Stimulated activated naive CD8-positive, alpha-beta T cell treated with anti-CD3 and anti-CD28 coated beads, Interleukin-15, amount 100 ng/mL, for 72 hours (primary cell): ENCODE data around the gene MAP3K12.
"Not testable (repeated sequence)": the region's sequence is repeated elsewhere in the genome, so short reads cannot be mapped to it uniquely, and the experiment has no call there.

Experiments
- ATAC-seq: fragments of 150-1000 bp; cut with Tn5 transposase; 2 replicates; pipeline ENCODE4 v1.10.0; 2021; ENCODE audit warnings: mild to moderate bottlenecking, moderate library complexity
- DNase-seq, 2 donors: peaks; one replicate each; pipeline ENCODE4 v3.0.0; 2021 to 2022
- H3K27ac Mint-ChIP-seq, 2 donors: one replicate each; pipeline ENCODE4 v1.8.0; 2022; ENCODE audit warnings: mild to moderate bottlenecking in 2 of 2, mixed read lengths in 2 of 2, moderate library complexity in 2 of 2
- H3K27me3 Mint-ChIP-seq: one replicate; pipeline ENCODE4 v1.8.0; 2022; ENCODE audit warnings: mixed read lengths
- H3K4me1 Mint-ChIP-seq: one replicate; pipeline ENCODE4 v1.8.0; 2022; ENCODE audit warnings: mild to moderate bottlenecking, mixed read lengths
- H3K4me3 Mint-ChIP-seq, 2 donors: one replicate each; pipeline ENCODE4 v1.8.0; 2022; ENCODE audit warnings: mild to moderate bottlenecking in 2 of 2, mixed read lengths in 2 of 2, moderate library complexity in 1 of 2
- H3K9me3 Mint-ChIP-seq, 2 donors: one replicate each; pipeline ENCODE4 v1.8.0; 2022; ENCODE audit warnings: mixed read lengths in 2 of 2

Gene MAP3K12

DNA sequence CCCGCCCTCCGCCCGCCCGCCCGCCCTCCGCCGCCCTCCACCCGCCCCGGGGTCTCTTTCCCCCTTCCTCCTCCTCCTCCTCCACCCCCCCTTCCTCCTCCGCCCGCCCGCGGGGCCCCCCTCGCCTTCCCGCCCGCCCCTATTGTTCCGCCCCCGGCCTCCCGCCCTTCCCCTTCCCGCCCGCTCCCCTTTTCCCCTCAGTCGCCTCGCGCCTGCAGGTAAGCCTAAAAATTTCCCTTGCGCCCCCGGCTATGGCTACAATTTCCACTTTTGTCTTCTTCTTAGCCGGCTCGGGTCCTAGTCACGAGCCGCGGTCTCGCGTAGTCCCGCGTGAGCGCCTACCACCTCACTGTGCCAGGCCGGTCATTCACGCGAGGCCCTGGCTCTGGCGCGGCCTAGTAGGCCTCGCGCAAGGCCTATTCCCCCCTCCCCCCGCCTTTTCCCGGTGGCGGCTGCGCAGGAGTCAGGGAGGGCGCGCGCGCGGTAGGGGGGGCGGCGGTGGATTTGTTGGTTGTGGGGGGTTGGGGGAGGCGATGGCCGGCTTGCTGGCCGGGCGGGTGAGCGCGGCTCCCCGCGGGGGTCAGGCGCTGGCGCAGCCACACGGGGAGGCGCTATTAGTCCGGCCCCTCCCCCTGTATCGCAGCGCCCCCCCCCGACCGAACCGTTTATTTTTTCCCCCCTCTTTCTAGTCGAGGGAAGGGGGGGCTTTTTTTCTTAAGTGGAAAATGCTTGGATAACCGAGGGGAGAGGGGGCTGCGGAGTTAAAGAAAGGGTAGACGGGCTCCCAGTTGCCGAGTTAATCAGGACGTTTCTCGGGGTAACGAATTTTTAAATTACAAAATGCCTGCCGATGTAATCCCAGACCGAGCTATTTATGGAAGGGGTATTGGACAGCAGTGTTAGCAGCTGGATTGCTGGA lies 46.8 kb downstream of the MAP3K12 start:
- Mint-ChIP-seq H3K27ac (peak overlapping the region; percentile 98 to 100), H3K27me3 (no peaks in the 10 kb centered on the region), H3K4me3 (peak overlapping the region; percentile 86 to 94), H3K9me3 (no peaks in the 10 kb centered on the region), H3K4me1 (peaks cover 57% of the 10 kb centered on the region)
- DNase-seq (peak; percentile 79 to 82), ATAC-seq (peak; percentile 48)

DNA sequence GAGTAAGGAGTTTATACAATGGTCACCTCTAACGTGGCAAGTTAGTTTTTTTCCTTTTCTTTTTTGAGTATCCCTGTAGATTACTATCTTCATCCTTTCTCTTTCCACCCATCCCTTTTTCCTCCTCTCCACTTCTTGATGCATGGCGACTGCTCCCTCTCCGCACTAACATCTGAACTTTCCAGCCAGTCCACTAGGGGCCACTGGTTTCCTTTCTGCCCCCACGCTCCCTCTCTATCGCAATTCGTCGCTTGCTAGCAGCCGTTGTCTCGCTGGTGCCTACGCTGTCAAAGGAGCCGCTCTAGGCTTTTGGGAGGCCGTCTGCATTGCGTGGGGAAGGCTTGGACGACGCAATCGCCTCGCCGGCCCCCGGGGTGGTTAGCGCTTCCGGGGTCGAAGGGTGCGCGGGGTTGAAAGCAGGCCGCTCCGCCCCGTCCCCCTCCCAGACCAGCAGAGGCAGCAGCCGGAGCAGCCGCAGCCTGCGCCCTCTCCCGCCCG lies 47.5 kb downstream of the MAP3K12 start, which contains the start of gene PCBP2:
Gene PCBP2, plus strand, starts transcription at position 442 of the 498 bp plus-strand sequence. CDS start 2,699 bp downstream, outside the sequence.
- ATAC-seq, result peak; percentile 97
- peak within 1 kb of the TSS; percentile 98 to 100 for H3K27ac Mint-ChIP-seq

DNA sequence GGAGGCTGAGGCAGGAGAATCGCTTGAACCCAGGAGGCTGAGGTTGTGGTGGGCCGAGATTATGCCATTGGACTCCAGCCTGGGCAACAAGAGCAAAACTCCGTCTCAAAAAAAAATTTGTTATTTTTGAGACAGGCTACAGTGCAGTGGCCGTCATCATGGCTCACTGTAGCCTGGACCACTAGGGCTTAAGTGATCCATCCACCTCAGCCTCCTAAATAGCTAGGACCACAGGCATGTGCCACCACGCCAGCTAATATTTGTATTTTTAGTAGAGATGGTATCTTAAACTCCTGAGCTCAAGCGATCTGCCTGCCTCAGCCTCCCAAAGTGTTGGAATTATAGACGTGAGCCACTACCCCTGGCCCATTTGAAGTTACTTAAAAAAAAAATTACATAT lies 48.3 kb downstream of the MAP3K12 start:
- no peak for DNase-seq
- Mint-ChIP-seq H3K27ac (no peak overlapping the region), H3K27me3 (no peaks in the 10 kb centered on the region), H3K4me1 (peaks cover 59% of the 10 kb centered on the region), H3K4me3 (no peak overlapping the region), H3K9me3 (no peaks in the 10 kb centered on the region)
- no peak for ATAC-seq

More for the DNA sequence above, 47.5 kb downstream of the MAP3K12 start, which contains the start of gene PCBP2:
- no peaks in the 10 kb centered on the region for H3K9me3 Mint-ChIP-seq
- DNase-seq, result peak; percentile 98 to 99
- H3K4me3 Mint-ChIP-seq, result peak within 1 kb of the TSS; percentile 86 to 94
- no peaks in the 10 kb centered on the region for H3K27me3 Mint-ChIP-seq
- peaks cover 56% of the 10 kb centered on the region for H3K4me1 Mint-ChIP-seq

DNA sequence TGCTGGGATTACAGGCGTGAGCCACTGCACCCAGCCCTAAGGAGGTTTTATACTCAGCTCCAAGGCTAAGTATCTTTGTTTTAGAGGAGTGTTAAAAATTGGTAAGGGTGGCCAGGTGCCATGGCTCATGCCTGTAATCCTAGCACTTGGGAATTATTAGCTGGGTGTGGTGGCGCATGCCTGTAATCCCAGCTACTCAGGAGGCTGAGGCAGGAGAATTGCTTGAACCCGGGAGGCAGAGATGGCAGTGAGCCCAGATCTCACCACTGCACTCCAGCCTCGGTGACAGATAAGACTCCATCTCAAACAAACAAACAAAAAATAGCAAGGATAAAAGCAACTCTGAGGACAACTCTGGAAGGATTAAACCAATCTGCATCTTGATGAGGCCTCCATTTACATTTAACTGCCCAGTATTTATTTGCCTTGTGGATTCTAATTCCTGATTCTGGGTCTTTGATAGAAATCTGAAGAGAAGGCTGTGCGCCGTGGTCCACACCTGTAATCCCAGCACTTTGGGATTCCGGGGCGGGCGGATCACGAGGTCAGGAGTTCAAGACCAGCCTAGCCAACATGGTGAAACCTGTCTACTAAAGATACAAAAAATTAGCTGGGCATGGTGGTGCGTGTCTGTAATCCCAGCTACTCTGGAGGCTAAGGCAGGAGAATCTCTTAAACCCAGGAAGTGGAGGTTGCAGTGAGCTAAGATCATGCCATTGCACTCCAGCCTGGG lies 54.5 kb downstream of the MAP3K12 start:
- DNase-seq, H3K27me3 Mint-ChIP-seq, ATAC-seq, H3K9me3 Mint-ChIP-seq: not testable (repeated sequence)
- H3K4me1 Mint-ChIP-seq, result peaks cover 47% of the 10 kb centered on the region
- peak overlapping the region; percentile 27 to 33 for H3K4me3 Mint-ChIP-seq
- peak overlapping the region; percentile 23 to 72 for H3K27ac Mint-ChIP-seq

DNA sequence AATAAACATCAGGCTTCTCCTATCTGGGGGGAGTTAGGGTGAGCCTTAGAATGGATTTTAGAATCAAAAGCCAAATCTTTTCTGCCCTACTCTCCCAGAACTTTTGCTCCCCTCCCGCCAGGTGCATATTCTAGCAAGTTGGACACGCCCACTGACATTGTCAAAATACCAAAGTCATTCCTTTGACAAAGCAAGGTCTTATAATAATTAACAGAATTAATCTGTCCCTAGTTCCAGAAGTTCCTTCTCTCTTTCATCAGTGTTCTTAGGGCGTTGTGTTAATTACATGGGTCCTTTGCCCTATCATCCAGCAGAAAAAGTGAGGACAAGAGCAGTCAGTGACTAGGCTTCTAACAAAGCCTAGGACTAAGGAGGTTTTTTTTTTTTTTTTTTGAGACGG lies 55.3 kb downstream of the MAP3K12 start:
- Mint-ChIP-seq H3K27me3 (no peaks in the 10 kb centered on the region), H3K27ac (peak overlapping the region in 1 of 2 donors; percentile 69), H3K4me1 (peaks cover 47% of the 10 kb centered on the region), H3K9me3 (no peaks in the 10 kb centered on the region), H3K4me3 (peak overlapping the region; percentile 62 to 79)
- DNase-seq (no peak), ATAC-seq (no peak)

DNA sequence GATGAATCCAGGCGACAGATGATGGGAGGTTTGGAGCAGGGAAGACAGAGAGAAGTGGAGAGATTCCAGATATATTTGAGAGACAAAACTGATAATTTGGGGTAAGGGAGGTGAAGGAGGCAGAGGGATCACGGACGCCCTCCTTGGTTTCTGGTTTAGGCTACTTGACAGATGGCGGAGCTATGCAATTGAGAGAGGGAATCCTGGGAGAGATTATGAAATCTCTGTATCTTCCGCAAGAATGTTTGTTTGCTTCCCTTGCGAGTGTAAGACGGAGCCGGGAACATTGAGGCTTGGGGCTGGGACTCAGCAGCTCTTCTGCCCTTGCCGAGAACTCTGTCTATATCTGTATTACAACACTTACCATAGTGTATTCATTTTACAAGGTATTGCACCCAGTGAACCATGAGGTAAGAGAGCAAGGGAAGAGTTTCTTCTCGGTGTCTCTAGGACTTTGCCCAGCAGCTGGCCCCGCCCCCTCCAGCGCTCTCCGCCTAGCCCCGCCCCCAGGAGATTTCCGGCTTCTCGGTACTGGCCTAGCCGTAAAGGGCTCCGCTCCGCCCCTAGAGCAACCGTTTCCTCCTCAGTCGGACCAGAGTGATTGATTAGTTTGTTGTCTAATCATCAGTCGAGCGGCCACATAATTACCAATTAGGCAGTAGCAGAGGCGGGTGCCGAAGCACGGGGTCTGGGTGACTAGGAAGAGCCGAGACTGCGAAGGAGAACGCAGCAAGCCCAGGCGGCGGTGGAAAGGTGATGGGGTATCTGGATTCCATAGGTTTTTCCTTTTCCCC lies 58.0 kb downstream of the MAP3K12 start, which contains the start of gene PRR13:
Gene PRR13, plus strand, starts transcription at position 695 of the 794 bp plus-strand sequence. CDS start 981 bp downstream, outside the sequence.
- H3K4me3 Mint-ChIP-seq, result peak within 1 kb of the TSS; percentile 82 to 94
- no peaks in the 10 kb centered on the region for H3K9me3 Mint-ChIP-seq
- peaks cover 42% of the 10 kb centered on the region for H3K4me1 Mint-ChIP-seq
- H3K27ac Mint-ChIP-seq, result peak within 1 kb of the TSS; percentile 92 to 95
- no peaks in the 10 kb centered on the region for H3K27me3 Mint-ChIP-seq
- peak; percentile 93 to 97 for DNase-seq
- ATAC-seq, result peak; percentile 98

DNA sequence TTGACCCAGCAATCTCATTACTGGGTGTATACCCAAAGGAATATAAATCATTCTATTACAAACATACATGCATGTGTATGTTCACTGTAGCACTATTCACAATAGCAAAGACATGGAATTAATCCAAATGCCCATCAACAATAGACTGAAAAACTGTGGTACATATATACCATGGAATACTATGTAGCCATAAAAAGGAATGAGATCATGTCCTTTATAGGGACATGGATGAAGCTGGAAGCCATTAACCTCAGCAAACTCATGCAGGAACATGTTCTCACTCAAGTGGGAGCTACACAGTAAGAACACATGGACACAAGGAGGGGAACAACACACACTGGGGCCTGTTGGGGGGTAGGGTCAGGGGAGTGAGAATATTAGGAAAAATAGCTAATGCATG lies 59.7 kb downstream of the MAP3K12 start:
- peaks cover 26% of the 10 kb centered on the region for H3K4me1 Mint-ChIP-seq
- H3K9me3 Mint-ChIP-seq, H3K27ac Mint-ChIP-seq, H3K27me3 Mint-ChIP-seq, H3K4me3 Mint-ChIP-seq, DNase-seq, ATAC-seq: not testable (repeated sequence)

DNA sequence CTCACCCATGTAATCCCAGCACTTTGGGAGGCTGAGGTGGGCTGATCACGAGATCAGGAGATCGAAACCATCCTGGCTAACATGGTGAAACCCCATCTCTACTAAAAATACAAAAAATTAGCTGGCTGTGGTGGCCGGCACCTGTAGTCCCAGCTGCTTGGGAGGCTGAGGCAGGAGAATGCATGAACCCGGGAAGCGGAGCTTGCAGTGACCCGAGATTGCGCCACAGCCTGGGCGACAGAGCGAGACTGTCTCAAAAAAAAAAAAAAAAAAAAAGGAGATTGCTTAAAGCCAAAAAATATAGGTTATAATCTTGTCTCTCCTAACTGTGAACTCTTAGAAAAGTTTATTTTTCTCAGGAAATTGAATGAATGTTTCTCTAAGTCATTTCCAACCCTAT lies 63.9 kb downstream of the MAP3K12 start:
- ATAC-seq, H3K27me3 Mint-ChIP-seq, H3K4me3 Mint-ChIP-seq, H3K27ac Mint-ChIP-seq, H3K9me3 Mint-ChIP-seq, DNase-seq, H3K4me1 Mint-ChIP-seq: not testable (repeated sequence)

DNA sequence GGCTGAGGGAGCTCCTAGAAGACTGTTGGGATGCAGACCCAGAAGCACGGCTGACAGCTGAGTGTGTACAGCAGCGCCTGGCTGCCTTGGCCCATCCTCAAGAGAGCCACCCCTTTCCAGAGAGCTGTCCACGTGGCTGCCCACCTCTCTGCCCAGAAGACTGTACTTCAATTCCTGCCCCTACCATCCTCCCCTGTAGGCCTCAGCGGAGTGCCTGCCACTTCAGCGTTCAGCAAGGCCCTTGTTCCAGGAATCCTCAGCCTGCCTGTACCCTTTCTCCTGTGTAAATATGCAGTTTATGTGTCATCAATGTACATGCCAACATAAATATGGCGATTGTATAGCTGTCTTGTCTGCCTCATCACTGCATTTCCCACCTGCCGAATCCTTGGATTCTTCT lies 68.1 kb downstream of the MAP3K12 start:
- H3K27me3 Mint-ChIP-seq, result no peaks in the 10 kb centered on the region
- H3K4me3 Mint-ChIP-seq, result no peak overlapping the region
- ATAC-seq (no peak), DNase-seq (no peak)
- no peak overlapping the region for H3K27ac Mint-ChIP-seq
- no peaks in the 10 kb centered on the region for H3K9me3 Mint-ChIP-seq
- H3K4me1 Mint-ChIP-seq, result peaks cover 10% of the 10 kb centered on the region

DNA sequence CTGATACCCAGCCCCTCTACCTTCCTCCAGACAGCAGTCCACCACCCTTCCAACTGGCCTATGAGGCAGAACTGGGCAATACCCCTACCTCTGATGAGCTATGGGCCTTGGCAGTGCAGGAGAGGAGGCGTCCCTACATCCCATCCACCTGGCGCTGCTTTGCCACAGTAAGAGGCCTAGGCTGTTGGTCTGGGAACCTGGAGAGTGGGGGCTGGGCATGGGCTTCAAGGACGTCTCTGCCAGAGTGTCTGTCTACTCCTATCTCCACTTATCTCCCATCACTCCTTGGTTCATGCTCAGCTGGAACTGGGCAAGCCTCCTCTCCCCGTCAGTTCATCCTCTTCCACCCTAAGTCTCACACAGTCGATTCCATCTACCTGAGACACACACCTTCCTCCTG lies 69.1 kb downstream of the MAP3K12 start:
- no peak for ATAC-seq
- H3K4me3 Mint-ChIP-seq, result no peak overlapping the region
- DNase-seq, result no peak
- no peaks in the 10 kb centered on the region for H3K9me3 Mint-ChIP-seq
- H3K4me1 Mint-ChIP-seq, result peaks cover 10% of the 10 kb centered on the region
- H3K27me3 Mint-ChIP-seq, result no peaks in the 10 kb centered on the region
- H3K27ac Mint-ChIP-seq, result no peak overlapping the region
